Measurements from ENCODE around the gene TBC1D22B. TPM values are rescaled to one million over a fixed set of nuclear protein-coding genes. Genes with fewer than 3 reads are reported as not detected.

The TBC1D22B gene
- total and polyA plus RNA-seq, 9 of the 15 experiments (the other 6 are each of a cell fraction or from before 2014, with no cell fraction given): 4.8 to 24.2 (median 13.5) TPM

DNA sequence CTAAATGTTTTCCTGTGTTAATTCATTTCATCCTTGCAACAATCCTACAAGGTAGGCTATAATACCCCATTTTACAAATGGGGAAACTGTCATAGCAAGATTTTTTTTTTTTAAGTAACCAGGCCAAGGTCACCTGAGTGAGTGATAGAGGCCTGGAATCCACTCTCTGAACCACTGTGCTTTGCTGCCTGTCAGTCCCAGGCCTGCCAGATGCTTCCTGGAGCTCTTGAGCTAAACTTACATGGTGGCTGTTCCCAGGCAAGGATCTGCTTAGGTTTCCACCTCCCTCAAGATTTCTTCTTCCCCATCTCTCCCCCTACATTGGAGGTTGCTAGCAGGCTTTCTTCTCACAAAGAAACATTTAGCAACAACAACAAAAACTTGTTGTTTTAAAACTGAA is 63.5 kb downstream of the TBC1D22B start (continued):
- TF ChIP-seq BRD4 (IDR thresholded peaks at IDR 0.05): no peak
- no peak for TF ChIP-seq ZNF24 (IDR thresholded peaks at IDR 0.05)
- TF ChIP-seq NFRKB (IDR thresholded peaks at IDR 0.05; ENCODE audit: low read depth): no peak
- TF ChIP-seq BCL6 (CRISPR knock-in tag; IDR thresholded peaks at IDR 0.05): no peak
- no peak for TF ChIP-seq ZNF232 (CRISPR knock-in tag; IDR thresholded peaks at IDR 0.05)
- no peak for TF ChIP-seq BMI1 (IDR thresholded peaks at IDR 0.05; ENCODE audit: low read length)

DNA sequence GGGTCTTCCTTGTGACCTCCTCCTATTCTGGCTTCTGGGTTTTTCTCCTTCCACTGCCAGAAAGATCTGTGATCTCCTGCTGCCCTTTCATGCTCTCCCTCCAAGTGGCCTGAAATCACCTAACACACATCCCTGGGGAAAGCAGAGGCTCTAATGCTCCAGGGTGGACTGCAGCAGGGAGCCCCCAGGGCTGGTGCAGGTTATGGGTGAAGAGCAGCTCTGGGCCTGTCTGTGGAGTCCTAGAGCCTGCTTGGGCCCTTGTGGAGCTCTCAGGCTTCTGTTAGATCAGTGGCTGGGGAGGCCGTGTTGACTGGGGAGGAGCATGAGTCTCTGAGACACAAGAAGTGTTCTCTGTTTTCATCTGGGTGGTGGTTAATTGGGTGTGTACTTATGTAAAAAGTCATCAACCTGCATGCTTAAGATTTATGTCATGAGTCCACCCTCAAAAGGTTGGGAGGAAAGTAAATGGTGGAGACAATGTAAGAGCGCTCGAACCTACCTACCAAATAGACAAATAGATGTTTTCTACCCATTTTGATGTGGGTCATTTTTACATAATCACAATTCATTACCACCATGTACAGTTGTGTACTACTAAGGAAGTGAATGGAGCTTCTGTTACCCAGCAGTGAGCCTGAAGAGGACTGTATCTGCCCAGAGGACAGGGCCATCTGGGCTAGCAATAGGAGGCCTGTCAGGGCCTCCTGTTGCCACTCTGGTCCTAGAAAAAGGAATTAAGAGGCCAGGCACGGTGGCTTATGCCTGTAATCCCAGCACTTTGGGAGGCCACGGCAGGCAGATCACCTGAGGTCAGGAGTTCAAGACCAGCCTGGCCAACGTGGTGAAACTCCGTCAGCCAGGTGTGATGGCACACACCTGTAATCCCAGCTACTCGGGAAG is 64.2 kb downstream of the TBC1D22B start:
- intact Hi-C loops (cut with micrococcal nuclease): loop anchor here (5.0 kb wide), 1 partner anchor 371 kb away; no protein-coding TSS in a partner anchor
- FAIRE-seq: no peak
- Histone ChIP-seq H3K9ac (ENCODE audit: insufficient read depth in 1 of 2, low read depth in 2 of 2, low read length in 2 of 2) (peak overlapping the region in 1 of 2 experiments; percentile 53; a peak in 2 of 4 replicates), H2AFZ (ENCODE audit: low read depth, low read length) (no peak overlapping the region), H3K79me2 (ENCODE audit: control insufficient read depth, insufficient read depth, low read length) (no peaks in the 10 kb centered on the region), H3K27ac (ENCODE audit: extremely low read depth, low read depth, low read length) (no peak overlapping the region), H3K9me3 (replicated peaks; ENCODE audit: control insufficient read depth, insufficient read depth, low read depth, low read length) (no peaks in the 10 kb centered on the region), H3K4me2 (ENCODE audit: insufficient read depth, low read length) (no peak overlapping the region), H3K4me1 (replicated peaks in 1 of 2; ENCODE audit: control insufficient read depth in 2 of 2, insufficient read depth in 2 of 2, low read length in 2 of 2) (no peaks in the 10 kb centered on the region; a peak in 1 of 5 replicates), H3K36me3 (ENCODE audit: control insufficient read depth, insufficient read depth, low read length) (peaks cover 73% of the 10 kb centered on the region), H3K27me3 (ENCODE audit: control insufficient read depth in 2 of 2, insufficient read depth in 2 of 2, low read length in 2 of 2) (no peaks in the 10 kb centered on the region), H3K9me1 (ENCODE audit: control insufficient read depth, insufficient read depth, low read length) (no peaks in the 10 kb centered on the region), H4K20me1 (replicated peaks; ENCODE audit: control insufficient read depth, insufficient read depth, low read length) (no peaks in the 10 kb centered on the region; the same call in 1 of the 2 replicates), H3K4me3 (no peak overlapping the region)
- no TSS peak for BruUV-seq (replicated peaks)
- TF ChIP-seq CHD4 (IDR thresholded peaks at IDR 0.05; ENCODE audit: insufficient read depth, insufficient replicate concordance, low read depth, low read length, poor library complexity, severe bottlenecking): no peak
- no peak for TF ChIP-seq ZNF707 (CRISPR knock-in tag; conservative IDR thresholded peaks at IDR 0.05)
- no peak for TF ChIP-seq SIN3B (IDR thresholded peaks at IDR 0.05; ENCODE audit: low read depth)
- TF ChIP-seq HSF4 (CRISPR knock-in tag; IDR thresholded peaks at IDR 0.05; ENCODE audit: borderline replicate concordance): no peak
- TF ChIP-seq NUFIP1 (IDR thresholded peaks at IDR 0.05; ENCODE audit: partially characterized antibody): no peak
- TF ChIP-seq XRCC4 (IDR thresholded peaks at IDR 0.05; ENCODE audit: extremely low read depth, insufficient read depth, insufficient read length): no peak
- TF ChIP-seq, protein P1, sequence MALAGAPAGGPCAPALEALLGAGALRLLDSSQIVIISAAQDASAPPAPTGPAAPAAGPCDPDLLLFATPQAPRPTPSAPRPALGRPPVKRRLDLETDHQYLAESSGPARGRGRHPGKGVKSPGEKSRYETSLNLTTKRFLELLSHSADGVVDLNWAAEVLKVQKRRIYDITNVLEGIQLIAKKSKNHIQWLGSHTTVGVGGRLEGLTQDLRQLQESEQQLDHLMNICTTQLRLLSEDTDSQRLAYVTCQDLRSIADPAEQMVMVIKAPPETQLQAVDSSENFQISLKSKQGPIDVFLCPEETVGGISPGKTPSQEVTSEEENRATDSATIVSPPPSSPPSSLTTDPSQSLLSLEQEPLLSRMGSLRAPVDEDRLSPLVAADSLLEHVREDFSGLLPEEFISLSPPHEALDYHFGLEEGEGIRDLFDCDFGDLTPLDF (CRISPR knock-in tag; IDR thresholded peaks at IDR 0.05): no peak
- no peak for TF ChIP-seq TRIM28 (IDR thresholded peaks at IDR 0.05)
- no peak for TF ChIP-seq ZNF384 (IDR thresholded peaks at IDR 0.05; ENCODE audit: low read depth, low read length)
- no peak for TF ChIP-seq ZNF408 (CRISPR knock-in tag; IDR thresholded peaks at IDR 0.05; ENCODE audit: low read depth)
- TF ChIP-seq, protein P2, sequence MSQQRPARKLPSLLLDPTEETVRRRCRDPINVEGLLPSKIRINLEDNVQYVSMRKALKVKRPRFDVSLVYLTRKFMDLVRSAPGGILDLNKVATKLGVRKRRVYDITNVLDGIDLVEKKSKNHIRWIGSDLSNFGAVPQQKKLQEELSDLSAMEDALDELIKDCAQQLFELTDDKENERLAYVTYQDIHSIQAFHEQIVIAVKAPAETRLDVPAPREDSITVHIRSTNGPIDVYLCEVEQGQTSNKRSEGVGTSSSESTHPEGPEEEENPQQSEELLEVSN (IDR thresholded peaks at IDR 0.05; ENCODE audit: borderline replicate concordance in 1 of 2, extremely low read depth in 1 of 2, insufficient read depth in 1 of 2, insufficient read length in 1 of 2, low read depth in 1 of 2, low read length in 1 of 2, poor library complexity in 1 of 2, severe bottlenecking in 1 of 2): no peak
- no peak for DNase-seq (ENCODE audit: extremely low read depth in 1 of 4, low spot score in 3 of 4)
- in situ Hi-C loops (cut with MboI): no loop called here
- ATAC-seq: no peak
- WGBS (ENCODE audit: insufficient coverage, low coverage, missing lambda C conversion rate): 74% methylated on average over 8 of the region's 8 CpGs
- ChIA-PET CTCF (ENCODE audit: low intra/inter-chr PET ratio) (no interaction called here), POLR2A (interaction anchor here (0.6 to 1.5 kb wide), 4 partner anchors 19 to 1159 kb away, joined by 3 read pairs; no protein-coding TSS in a partner anchor)
